HG03460 (cell line): ENCODE results near the gene BMPR2.
"Not testable (repeated sequence)": the region's sequence is repeated elsewhere in the genome, so short reads cannot be mapped to it uniquely, and the experiment has no call there.

ENCODE experiments used
- ATAC-seq: cut with Tn5 transposase; IDR thresholded peaks from one replicate; pipeline ENCODE4 v1.9.1; 2021; ENCODE audit not compliant: unreplicated experiment

Gene BMPR2

DNA sequence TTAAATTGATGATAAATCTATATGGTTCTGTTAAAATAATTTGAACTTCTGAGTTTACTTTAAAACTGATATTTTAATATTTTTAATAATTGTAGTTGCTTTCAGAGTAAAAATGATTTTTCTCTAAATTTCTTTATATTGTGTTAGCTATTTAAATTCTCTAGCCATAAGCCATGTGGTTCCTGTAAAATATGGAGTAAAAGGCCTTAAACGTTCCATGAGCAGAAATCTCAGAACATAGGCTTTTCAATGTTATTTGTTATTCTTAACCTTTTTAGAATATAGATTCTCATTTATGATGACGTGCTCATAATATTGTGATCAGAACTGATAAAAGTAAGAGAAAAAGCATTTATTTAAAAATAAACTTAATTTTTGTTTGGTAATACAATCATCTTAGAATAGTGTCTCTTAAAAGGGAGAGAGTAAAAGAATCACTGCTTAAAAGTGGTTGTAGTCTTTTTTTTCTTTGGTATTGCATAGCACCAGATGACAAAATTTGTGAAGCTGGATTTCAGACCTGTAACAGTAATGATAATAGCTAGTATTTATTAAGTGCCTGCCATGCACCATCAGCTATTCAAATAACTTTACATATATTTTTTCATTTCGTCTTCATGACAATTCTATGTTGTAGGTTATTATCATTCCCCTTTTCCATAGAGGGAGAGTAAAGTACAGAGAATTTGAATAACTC is 2.7 kb downstream of the BMPR2 start:
- ATAC-seq, result no peak

DNA sequence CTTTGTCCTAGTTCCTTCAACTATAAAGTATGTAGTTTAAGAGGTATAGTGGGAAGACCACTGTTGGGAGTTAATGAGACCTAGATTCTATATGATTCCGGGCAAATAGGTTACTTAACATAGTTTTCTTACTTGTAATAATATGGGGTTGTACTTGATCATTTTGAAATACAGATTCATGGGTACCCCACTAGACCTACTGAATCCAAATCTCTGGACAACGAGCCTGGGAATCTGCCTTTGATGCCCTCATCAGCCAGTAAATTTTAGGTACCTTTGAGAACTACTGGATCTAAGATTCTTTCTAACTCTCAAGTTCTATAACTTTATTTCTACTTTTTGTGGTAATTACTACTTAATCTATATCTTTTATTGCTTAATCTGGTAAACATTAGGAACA is 6.6 kb downstream of the BMPR2 start:
- ATAC-seq, result no peak

DNA sequence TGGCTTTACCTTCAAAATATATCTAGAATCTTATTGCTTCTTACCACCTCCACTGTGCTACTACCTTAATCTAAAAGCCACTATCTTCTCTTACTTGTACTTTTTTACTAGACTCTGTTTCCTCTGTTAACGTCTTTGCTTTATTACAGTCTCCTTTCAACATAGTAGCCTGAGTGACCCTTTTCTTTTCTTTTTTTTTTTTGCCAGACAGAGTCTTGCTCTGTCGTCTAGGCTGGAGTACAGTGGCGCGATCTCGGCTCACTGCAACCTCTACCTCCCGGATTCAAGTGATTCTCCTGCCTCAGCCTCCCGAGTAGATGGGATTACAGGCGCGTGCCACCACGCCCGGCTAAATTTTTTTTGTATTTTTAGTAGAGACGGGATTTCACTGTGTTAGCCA is 10.4 kb downstream of the BMPR2 start:
- ATAC-seq, result not testable (repeated sequence)

DNA sequence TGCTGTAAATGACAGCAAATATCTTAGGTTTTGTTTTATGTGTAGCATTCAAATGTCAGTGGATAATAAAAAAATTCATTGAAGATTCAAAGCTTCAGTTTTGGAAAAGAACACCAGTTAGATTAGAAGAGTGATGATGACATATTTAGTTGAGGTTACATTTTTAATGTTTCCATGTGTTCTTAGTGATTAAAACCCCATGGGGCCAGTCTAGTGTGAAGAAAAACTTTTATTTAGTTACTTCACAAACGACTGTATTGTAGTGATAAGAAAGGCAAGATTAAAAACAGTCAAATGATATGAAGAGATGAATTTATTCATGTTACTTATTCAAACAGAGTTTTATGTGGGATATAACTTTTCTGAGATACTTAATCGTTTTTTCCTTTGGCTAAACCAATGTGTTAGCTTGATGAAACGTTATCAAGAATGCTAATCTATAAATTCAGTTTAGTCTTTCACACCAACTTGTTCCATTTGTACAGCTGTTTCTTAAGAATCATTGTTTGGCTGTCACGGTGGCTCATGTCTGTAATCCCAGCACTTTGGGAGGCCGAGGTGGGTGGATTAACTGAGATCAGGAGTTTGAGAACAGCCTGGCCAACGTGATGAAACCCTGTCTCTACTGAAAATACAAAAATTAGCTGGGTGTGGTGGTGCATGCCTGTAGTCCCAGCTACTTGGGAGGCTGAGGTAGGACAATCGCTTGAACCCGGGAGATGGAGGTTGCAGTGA is 11.6 kb downstream of the BMPR2 start:
- no peak for ATAC-seq

DNA sequence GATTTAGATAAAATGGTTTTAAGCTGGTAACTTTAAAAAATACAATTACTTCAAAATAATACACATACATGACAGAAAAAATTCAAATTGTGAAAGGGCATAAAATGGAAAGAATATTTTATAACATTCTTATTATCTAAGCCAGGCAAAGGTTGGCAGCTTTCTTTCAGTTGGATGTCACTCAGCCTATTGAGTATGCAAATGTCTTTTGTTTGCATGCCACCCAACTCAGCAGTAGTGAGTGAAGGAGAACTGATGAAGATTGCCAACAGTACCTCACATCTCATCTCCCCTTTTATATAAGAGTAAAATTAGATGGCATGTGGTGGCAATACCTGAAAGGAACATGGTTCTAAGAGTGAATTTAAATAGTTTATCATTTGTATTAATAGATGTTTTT is 24.8 kb downstream of the BMPR2 start:
- no peak for ATAC-seq

DNA sequence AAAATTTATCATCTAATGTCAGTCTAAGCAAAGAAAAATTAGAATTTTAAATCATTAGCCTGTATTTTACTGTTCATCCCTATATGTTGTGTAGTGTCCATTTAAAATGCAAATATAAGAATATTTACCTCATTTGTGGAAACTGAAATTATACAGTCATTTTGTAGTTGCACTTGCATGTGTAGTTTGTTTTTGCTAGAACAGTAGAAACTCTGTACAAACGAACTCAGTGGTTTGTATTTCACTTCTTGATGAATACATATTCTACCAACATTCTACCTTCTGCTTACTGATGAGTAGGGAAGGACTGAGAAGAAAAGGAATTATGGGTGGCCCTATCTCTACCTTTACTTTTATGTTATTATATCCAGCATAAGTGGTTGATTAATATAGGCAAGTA is 29.7 kb downstream of the BMPR2 start:
- no peak for ATAC-seq

DNA sequence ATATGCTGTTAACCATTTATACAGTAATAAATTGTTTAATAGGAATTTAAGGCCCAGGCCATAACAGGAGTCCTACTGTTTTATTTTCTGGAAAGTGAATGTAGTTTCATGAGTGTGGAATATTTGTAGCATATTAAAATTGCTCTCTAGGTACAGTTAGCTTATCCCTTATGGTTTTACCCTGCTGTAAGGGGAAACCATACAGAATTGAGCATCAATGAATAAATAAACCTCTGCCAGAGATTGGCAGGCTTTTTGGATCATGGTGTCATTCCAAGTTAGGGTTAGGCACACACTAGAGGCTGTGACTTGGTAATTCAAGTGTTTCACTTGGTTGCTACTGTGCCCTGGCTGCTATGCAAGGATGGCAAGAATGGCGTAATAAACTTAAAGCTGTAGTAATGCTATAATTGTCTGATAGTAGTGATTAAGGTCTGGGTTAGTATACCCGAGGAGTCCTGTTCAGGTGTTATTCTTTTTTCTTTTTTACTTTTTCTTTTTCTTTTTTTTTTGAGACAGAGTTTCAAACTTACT is 30.4 kb downstream of the BMPR2 start:
- ATAC-seq, result no peak

DNA sequence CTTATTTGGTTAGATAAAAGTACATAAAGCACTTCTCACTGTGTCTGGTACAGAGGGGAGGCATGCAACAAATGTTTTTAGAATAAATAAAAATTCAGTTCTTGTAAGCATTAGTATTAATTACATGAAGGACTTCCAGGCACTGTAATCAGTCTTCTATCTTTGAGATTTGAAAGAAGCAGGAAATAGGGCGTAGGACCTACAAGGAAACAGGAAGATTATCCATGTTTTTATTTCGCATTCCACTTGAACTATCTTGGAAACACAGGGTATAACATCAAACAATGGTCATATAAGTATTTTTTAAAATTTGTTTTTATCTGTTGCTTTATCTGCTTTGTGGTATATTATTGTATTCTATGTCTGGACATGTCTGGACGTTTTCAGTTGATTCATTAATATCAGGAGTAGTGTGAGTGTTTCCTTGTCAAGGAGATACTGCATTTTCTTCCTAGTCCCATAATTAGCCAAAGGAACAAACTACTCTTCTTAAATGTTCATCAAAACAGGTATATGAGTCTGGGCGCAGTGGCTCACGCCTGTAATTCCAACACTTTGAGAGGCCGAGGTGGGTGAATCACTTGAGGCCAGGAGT is 32.5 kb downstream of the BMPR2 start:
- ATAC-seq, result no peak

DNA sequence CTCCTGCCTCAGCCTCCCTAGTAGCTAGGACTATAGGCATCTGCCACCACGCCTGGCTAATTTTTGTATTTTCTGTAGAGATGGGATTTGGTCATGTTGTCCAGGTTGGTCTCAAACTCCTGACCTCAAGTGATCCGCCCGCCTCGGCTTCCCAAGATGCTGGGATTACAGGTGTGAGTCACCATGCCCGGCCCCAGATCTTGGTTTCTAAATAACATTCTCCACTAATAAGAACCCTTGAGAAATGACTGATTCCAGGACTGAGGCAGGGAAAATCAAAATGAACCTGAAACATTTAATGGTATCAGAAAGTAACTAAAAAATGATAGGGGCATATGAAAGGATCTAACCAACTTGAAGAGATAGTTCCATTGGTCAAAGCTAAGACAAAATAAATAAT is 34.0 kb downstream of the BMPR2 start:
- ATAC-seq, result no peak

DNA sequence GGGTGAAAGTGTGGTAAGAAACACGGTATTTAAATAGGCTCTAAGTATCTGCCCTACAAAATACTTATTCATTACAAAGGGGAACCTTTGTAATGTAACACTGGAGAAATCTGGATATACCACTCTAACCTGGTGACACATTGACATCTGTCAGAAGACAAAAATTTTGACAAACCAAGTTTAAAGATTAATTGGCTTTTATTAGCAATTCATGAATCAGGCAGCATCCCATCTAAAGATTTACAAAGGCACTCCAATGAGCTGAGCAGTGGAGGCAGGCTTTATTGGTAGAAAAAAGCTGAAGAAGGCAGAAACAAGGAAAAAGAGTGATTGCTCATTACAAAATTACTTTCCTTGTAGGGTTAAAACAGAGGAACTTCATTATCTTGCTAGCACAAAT is 35.0 kb downstream of the BMPR2 start:
- no peak for ATAC-seq

DNA sequence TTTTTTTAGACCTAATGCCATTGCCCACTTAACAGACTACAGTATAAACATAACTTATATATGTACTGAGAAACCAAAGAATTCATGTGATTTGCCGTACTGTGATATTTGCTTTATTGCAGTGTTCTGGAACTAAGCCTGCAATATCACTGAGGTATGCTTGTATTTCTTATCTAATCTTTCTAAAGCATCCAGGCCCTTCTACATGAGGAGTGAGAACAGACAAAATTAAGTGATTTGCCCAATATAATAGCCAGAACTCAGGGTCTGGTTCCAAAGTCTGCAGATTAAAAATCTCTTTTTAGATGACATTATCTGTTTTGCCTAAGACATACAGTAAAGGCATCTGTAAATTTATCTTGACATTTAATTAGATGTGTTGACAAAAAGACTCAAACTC is 41.9 kb downstream of the BMPR2 start:
- no peak for ATAC-seq

DNA sequence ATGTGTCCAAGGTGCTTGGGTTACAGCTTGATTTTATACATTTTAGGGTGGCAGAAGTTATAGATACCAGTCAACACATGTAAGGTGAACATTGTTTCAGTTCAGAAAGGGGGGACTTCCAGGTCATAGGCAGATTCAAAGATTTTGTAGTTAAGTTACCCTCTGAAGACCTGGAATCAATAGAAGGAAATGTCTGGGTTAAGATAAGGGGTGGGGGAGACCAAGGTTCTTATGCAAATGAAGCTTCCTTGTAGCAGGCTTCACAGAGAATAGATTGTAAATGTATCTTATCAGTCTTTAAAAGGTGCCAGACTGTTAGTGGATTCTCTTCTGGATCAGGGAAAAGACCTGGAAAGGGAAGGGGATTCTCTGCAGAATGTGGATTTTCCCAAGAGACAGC is 42.4 kb downstream of the BMPR2 start:
- no peak for ATAC-seq

DNA sequence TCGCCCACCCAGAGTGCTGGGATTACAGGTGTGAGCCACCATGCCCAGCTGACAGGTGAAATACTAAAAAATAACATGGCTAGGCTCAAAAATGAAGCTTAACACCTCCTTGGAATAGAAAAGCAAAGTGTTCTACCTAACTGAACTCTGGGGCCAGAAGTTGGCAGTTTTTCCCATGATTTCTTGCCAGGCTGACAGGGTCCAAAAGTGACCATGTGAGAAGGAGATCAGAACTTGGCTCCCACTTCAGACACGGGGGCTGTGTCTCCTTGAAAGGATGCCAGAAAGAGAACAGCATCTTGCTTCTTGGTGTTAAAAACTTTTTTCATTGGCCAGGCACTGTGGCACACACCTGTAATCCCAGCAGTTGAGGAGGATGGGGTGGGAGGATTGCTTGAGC is 47.0 kb downstream of the BMPR2 start:
- ATAC-seq, result no peak

DNA sequence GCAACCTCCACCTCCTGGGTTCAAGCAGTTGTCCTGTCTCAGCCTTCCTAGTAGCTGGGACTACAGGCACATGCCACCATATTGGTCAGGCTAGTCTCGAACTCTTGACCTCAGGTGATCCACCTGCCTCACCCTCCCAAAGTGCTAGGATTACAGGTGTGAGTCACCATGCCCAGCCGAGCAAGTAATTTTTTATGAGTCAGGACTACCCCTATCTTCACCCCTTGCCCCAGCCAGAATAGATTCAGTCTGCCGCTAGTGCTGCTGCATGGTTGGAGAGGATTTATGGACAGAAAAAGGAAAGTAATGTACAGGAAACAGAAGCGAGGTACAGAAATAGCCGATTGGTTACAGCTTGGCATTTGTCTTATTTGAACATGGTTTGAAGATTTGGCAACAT is 48.9 kb downstream of the BMPR2 start:
- no peak for ATAC-seq

DNA sequence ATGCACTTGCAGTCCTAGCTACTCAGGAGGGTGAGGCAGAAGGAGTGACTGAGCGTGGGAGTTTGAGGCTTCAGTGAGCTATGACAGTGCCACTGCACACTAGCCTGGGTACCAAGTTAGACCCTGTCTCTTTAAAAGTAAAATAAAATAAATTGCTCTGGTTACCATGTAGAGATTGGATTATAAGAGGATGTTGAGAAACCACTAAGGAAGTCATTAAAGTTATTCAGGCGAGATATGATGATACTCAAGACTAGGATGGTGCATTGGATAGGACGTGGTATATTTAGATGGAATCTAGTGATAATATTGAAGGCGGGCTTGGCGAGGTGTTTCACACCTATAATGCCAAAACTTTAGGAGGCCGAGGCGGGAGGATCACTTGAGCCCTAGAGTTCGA is 50.6 kb downstream of the BMPR2 start:
- ATAC-seq, result no peak

DNA sequence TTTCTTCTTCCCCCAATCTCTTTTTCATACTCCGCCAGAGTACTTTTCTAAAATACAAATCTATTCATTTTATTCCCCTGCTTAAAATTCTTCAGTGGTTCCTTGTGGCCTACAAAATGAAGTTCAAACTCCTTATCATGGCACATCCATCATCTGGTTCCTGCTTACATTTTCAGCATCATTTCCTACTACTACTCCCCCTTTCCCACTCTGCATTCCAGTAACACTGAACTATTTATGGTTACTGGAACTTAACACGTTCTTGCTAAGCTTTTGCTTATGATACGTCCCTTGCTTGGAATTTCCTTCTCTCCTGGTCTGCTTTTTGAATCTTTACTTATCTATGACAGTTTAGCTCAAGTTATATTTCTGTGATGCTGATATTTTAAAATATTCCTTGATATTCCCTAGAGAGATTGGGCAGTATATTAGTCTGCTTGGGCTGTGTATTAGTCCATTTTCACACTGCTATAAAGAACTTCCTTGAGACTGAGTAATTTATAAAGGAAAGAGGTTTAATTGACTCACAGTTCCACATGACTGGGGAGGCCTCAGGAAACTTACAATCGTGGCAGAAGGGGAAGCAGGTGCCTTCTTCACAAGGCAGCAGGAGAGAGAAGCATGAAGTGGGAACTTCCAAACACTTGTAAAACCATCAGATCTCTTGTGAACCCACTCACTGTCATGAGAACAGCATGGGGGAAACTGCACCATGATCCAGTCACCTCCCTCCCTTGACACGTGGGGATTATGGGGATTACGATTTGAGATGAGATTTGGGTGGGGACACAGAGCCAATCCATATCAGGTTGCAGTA is 53.2 kb downstream of the BMPR2 start:
- ATAC-seq, result no peak

DNA sequence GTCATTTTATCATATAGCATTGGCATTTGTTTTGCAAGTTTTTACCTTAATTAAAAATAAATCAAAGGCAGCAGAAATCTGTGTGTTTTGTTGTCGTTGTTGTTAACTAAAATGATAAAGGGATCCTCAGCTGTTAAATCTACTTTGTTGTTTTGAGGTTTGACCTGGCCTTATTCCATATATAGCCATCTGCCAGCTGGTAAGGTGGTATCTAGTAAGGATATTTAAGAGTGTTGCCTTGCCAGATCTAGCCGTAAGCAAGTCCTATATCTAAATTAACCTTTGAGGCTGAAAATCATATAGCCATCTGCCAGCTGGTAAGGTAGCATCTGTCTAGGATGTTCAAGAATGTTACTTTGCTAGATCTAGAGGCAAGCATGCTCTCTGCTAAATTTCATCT is 56.6 kb downstream of the BMPR2 start:
- no peak for ATAC-seq

DNA sequence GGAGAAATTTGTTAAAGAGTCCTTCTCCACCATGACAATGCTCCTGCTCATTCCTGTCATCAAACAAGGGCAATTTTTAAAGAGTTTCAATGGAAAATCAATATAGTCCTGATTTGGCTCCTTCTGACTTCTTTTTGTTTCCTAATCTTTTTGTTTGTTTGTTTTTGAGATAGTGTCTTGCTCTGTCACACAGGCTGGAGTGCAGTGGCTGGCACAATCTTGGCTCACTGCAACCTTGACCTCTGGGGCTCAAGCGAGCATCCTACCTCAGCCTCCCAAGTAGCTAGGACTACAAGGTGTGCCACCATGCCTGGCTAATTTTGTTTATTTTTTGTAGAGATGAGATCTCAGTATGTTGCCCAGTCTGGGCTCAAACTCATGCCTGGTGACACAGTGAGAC is 58.3 kb downstream of the BMPR2 start:
- no peak for ATAC-seq

DNA sequence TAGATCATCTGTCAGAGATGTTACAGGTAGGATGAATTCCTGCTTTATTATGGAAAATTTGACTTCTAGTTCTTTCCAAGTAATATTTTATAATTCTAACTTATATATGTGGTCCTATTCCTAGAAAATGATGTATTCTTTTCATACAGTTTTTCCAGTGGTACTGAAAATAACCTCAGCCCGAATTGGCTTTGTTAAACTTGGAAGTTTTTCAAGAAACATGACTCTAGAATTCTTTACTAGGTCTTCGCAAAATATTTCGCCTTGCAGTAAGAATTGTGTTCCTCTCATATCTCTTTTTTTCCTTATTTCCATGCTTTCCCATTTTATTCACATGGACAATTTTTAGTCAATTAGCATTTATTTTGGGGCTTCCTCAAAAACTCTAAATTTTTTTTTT is 60.5 kb downstream of the BMPR2 start:
- no peak for ATAC-seq

DNA sequence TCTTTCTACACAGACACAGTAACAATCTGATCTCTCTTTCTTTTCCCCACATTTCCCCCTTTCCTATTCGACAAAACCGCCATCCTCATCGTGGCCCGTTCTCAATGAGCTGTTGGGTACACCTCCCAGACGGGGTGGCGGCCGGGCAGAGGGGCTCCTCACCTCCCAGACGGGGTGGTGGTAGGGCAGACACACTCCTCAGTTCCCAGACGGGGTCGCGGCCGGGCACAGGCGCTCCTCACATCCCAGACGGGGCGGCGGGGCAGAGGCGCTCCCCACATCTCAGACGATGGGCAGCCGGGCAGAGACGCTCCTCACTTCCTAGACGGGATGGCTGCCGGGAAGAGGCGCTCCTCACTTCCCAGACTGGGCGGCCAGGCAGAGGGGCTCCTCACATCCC is 64.0 kb downstream of the BMPR2 start:
- ATAC-seq, result not testable (repeated sequence)

DNA sequence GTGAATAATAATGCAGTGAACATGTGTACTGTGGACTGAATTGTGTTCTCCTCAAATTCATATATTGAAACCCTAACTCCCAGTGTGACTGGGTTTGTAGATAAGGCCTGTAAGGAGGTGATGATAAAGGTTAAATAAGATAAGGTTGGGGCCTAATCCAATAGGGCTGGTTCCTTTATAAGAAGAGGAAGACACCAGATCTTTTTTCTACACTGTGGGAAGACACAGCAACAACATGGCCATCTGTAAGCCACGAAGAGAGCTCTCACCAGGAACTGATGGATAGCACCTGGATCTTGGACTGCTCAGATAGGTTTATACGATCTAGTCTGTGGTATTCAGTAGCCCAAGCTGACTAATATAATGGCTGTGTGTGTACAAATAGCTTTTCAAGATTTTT is 66.8 kb downstream of the BMPR2 start:
- no peak for ATAC-seq
